Retinal pigment epithelial cell (primary cell): Measurements from ENCODE around the gene SMPD3.

ENCODE experiments used
- DNase-seq: peaks from one replicate; pipeline ENCODE4 v3.0.0-alpha.2; 2010; ENCODE audit warnings: low read depth
- H3K4me3 ChIP-seq: 2 replicates; pipeline ENCODE4 v1.5.1; 2011; ENCODE audit warnings: mild to moderate bottlenecking, low read length, control low read depth, moderate library complexity
- TF ChIP-seq, protein P1 (sequence below): conservative IDR thresholded peaks from 2 replicates; pipeline ENCODE4 v1.5.1; 2011; ENCODE audit warnings: low read depth, low read length, control low read depth, inconsistent platforms

Gene SMPD3

DNA sequence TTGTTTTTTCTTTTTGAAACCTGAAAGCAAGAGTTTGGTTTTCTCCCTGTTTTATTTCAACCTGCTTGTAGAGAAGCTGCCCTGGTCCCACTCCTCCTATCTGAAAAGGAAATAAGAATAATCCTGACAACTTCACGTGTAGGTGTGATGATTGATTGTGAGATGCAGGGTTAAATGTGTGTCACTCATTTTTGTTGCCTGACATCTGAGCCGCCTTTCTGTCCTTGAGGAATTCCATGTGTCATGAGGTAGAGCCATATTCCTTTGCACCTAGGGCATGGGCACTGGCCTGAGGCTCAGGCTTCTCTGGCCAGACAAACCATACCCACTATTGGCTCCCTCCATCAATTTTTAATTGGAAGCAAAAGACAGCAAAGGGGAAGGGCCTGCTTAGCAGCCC, 10.2 kb upstream of the SMPD3 start:
- no peak overlapping the region for H3K4me3 ChIP-seq
- no peak for DNase-seq
- TF ChIP-seq, protein P1, sequence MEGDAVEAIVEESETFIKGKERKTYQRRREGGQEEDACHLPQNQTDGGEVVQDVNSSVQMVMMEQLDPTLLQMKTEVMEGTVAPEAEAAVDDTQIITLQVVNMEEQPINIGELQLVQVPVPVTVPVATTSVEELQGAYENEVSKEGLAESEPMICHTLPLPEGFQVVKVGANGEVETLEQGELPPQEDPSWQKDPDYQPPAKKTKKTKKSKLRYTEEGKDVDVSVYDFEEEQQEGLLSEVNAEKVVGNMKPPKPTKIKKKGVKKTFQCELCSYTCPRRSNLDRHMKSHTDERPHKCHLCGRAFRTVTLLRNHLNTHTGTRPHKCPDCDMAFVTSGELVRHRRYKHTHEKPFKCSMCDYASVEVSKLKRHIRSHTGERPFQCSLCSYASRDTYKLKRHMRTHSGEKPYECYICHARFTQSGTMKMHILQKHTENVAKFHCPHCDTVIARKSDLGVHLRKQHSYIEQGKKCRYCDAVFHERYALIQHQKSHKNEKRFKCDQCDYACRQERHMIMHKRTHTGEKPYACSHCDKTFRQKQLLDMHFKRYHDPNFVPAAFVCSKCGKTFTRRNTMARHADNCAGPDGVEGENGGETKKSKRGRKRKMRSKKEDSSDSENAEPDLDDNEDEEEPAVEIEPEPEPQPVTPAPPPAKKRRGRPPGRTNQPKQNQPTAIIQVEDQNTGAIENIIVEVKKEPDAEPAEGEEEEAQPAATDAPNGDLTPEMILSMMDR, result no peak

DNA sequence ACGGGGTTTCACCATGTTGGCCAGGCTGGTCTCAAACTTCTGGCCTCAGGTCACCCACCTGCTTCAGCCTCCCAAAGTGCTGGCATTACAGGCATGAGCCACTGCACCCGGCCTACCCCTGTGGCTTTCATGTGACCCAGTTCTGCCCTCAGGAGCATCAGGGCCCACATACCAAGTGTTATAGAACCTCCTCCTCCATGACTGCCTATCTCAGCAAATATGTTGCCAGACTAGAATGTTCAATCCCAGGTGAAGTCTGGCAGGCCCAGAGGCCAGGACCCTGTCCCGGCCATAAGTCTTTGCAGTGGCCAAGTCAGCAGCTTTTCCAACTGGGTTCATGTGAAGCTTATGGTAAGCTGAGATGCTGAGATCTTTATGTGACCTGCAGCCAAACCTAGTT, 9.8 kb upstream of the SMPD3 start:
- TF ChIP-seq, protein P1, result no peak
- H3K4me3 ChIP-seq, result no peak overlapping the region
- no peak for DNase-seq

DNA sequence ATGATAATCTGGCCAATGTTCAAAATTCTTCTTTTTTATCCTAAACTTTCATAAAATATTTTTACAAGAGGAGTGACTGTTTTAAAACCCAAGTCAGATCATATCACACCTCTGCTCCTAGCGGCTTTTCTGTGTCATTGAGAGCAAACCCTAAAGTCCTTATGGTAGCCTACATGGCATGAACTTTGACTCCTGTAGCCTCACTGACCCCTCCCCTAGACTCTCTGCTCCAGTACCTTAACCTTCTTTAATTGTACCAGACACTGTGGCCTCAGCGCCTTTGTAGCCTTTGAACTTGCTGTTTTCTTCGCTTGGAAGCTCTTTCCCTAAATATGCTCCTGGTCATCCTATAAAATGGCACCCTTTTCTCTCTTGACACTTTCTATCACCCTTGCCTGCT, 7.3 kb upstream of the SMPD3 start:
- DNase-seq, result no peak
- TF ChIP-seq, protein P1, result no peak
- no peak overlapping the region for H3K4me3 ChIP-seq

DNA sequence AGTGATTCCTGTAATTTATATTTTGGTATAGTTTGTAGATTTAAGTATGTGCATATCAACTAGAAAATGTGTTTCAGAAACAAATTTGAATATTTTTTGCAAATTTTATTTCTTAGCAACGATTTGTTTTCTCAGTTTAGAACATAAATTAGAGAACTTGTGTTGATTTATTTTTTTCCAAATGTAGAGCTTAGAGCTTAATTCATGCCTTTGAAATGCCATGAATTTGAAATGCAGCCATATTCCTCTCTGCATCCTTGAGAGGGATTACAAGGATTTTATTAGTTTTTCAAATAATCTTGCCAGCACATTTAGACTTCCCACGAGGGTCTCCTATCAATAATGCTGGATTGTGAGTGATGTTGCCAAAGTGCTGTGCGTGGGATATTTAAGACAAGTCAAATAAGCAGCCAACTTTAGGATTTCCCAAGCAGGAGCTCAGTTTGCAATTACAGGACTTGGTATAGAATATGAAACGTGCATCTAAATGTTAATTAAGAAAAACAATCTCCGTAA, 6.7 kb upstream of the SMPD3 start:
- TF ChIP-seq, protein P1, result no peak
- no peak overlapping the region for H3K4me3 ChIP-seq

DNA sequence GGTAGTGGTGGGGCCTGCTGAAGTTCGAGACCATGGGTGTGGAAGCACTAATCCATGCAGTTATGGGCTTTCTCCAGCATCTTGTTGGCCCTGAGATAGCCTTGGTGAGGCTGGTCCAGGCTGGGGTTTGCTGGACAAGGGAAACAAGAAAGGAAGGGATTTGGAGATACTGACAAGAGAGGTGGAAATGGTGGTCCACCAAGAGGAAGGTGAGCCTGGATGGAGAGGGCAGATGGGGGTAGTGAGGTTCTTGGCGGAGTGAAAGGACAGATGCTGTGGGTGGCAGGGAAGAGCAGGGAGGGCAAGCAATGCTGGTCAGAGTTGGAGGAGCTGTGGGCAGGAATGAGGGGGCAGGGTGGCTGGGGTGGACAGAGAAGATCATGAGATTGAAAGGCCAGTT, 5.5 kb upstream of the SMPD3 start:
- no peak for DNase-seq
- no peak overlapping the region for H3K4me3 ChIP-seq
- TF ChIP-seq, protein P1, result no peak

More for the DNA sequence above, 6.7 kb upstream of the SMPD3 start:
- DNase-seq, result peak; percentile 29

DNA sequence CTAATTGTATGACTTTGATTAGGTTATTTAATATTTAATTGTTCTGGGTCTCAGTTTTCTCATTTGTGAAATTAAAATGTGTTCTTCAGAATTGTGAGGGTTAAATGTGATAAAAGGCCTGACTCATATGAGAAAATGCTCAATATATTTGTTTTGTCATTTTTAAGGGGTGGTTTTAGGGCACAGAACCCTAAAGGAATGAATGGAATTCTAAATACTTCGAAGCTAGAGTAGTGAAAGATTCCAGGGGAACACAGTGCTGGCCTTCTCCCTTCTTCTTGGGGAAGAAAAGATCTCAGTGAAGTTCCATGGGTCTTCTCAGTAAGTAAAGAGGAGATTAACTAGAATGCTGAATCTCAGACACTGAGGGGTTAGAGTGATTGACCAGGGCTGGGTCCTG, 3.9 kb upstream of the SMPD3 start:
- H3K4me3 ChIP-seq, result no peak overlapping the region
- TF ChIP-seq, protein P1, result no peak
- peak; percentile 12 for DNase-seq

DNA sequence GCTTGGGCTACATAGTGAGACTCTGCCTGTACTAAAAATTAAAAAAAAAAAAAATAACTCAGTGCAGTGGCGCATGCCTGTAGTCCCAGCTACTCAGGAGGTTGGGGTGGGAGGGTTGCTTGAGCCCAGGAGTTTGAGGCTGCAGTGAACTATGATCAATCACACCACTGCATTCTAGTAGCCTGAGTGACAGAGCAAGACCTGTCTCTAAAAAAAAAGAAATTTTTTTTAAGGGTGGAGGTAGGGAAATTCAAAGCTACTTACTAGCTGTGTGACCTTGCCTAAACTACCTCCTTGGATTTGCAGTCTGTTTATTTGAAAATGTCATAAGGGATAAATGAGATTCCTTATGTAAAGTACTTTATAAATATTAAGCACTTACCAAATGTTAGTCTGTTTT, 3.4 kb upstream of the SMPD3 start:
- TF ChIP-seq, protein P1, result no peak
- H3K4me3 ChIP-seq, result no peak overlapping the region
- no peak for DNase-seq
